ENCODE data around the gene ARHGEF2.

DNA sequence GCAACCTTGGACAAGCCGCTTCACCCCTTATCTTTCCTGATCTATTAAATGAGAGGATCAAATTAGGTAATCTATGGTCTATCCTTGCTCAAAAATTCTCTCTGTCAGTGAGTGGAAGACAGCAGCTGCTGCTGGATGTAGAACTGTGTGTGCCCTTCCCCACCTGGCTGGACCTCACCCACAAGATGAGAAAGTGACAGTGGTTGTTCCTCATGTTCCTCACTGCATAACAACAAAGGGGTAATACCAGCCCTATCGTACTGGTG, 25.5 kb upstream of the ARHGEF2 start:
- TF ChIP-seq, protein P1, sequence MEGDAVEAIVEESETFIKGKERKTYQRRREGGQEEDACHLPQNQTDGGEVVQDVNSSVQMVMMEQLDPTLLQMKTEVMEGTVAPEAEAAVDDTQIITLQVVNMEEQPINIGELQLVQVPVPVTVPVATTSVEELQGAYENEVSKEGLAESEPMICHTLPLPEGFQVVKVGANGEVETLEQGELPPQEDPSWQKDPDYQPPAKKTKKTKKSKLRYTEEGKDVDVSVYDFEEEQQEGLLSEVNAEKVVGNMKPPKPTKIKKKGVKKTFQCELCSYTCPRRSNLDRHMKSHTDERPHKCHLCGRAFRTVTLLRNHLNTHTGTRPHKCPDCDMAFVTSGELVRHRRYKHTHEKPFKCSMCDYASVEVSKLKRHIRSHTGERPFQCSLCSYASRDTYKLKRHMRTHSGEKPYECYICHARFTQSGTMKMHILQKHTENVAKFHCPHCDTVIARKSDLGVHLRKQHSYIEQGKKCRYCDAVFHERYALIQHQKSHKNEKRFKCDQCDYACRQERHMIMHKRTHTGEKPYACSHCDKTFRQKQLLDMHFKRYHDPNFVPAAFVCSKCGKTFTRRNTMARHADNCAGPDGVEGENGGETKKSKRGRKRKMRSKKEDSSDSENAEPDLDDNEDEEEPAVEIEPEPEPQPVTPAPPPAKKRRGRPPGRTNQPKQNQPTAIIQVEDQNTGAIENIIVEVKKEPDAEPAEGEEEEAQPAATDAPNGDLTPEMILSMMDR (IDR thresholded peaks at IDR 0.05), result no peak
- no peak for TF ChIP-seq POLR2A (IDR thresholded peaks at IDR 0.05)
- no peak for TF ChIP-seq POLR2AphosphoS5 (IDR thresholded peaks at IDR 0.05)
